Endodermal cell (in vitro differentiated cells): ENCODE results near the gene MFAP4. TPM values are rescaled to one million over a fixed set of nuclear protein-coding genes. Genes with fewer than 3 reads are reported as not detected.

ENCODE experiments used
- DNase-seq: peaks from one replicate; pipeline ENCODE4 v3.0.0-alpha.2; 2017
- H3K27ac ChIP-seq: 2 replicates; pipeline ENCODE4 v1.5.1; 2013; ENCODE audit warnings: mild to moderate bottlenecking, low read depth, low read length, moderate library complexity
- H3K27me3 ChIP-seq: 2 replicates; pipeline ENCODE4 v1.6.1; 2013; ENCODE audit warnings: mild to moderate bottlenecking, low read length, moderate library complexity; ENCODE audit not compliant: insufficient read depth, control insufficient read depth, poor library complexity, severe bottlenecking
- H3K36me3 ChIP-seq: 2 replicates; pipeline ENCODE4 v1.7.0; 2013; ENCODE audit warnings: mild to moderate bottlenecking, low read length, moderate library complexity; ENCODE audit not compliant: control insufficient read depth, insufficient read depth
- H3K4me1 ChIP-seq: one replicate; pipeline ENCODE4 v1.7.0; 2013; ENCODE audit warnings: low read length; ENCODE audit not compliant: control insufficient read depth, insufficient read depth
- H3K4me3 ChIP-seq: 2 replicates; pipeline ENCODE4 v1.5.1; 2013; ENCODE audit warnings: mild to moderate bottlenecking, low read length, moderate library complexity
- H3K9ac ChIP-seq: 2 replicates; pipeline ENCODE4 v1.6.1; 2013; ENCODE audit warnings: mild to moderate bottlenecking, low read length, moderate library complexity; ENCODE audit not compliant: poor library complexity, severe bottlenecking; ENCODE audit errors: extremely low read depth
- H3K9me3 ChIP-seq: 2 replicates; pipeline ENCODE4 v1.6.1; 2013; ENCODE audit warnings: mild to moderate bottlenecking, low read length, moderate library complexity; ENCODE audit not compliant: control insufficient read depth
- H3K27ac Mint-ChIP-seq: 2 replicates; pipeline ENCODE4 v1.8.0; 2020; ENCODE audit warnings: mixed read lengths
- H3K27me3 Mint-ChIP-seq: 2 replicates; pipeline ENCODE4 v1.8.0; 2021; ENCODE audit warnings: mild to moderate bottlenecking, mixed read lengths; ENCODE audit not compliant: insufficient read depth
- H3K36me3 Mint-ChIP-seq: 2 replicates; pipeline ENCODE4 v1.8.0; 2020; ENCODE audit warnings: low read depth, mixed read lengths
- H3K4me1 Mint-ChIP-seq: 2 replicates; pipeline ENCODE4 v1.8.0; 2020; ENCODE audit warnings: mixed read lengths
- H3K4me3 Mint-ChIP-seq: 2 replicates; pipeline ENCODE4 v1.8.0; 2020; ENCODE audit warnings: mild to moderate bottlenecking, moderate library complexity, mixed read lengths
- H3K9me3 Mint-ChIP-seq: 2 replicates; pipeline ENCODE4 v1.8.0; 2020; ENCODE audit warnings: mild to moderate bottlenecking, mixed read lengths
- CTCF ChIP-seq: fragments of 200-600 bp; sonication (generic); conservative IDR thresholded peaks from 2 replicates; pipeline ENCODE4 v1.5.0; 2021; ENCODE audit warnings: antibody characterized with exemption, mild to moderate bottlenecking
- WGBS, 2 experiments: methylation state at CpG; one replicate each; pipeline versions ENCODE4 v1.1.5 to v1.1.7; 2013; ENCODE audit warnings: missing lambda C conversion rate in 2 of 2, mixed read lengths in 1 of 2; ENCODE audit not compliant: insufficient coverage in 1 of 2, insufficient read length in 1 of 2; 5-methylcytosine and 5-hydroxymethylcytosine counted together
- long read RNA-seq, 4 experiments: library from polyadenylated mRNA in 2 of 4; library from RNA in 1 of 4; library from capped mRNA in 1 of 4; stranded (forward) in 3 of 4; unstranded in 1 of 4; transcript quantifications; one replicate each; pipeline ENCODE4 v2.0.0, GENCODE V29; 2020 to 2021; ENCODE audit warnings: inconsistent platforms in 1 of 4
- polyA plus RNA-seq, 2 experiments: library from polyadenylated mRNA; stranded (reverse); fragments of 50-300 nt; gene quantifications; one replicate each; pipeline ENCODE4 v1.2.3, GENCODE V29; 2013
- total RNA-seq, 2 donors: library from RNA; stranded (reverse); fragmentation: NEBNext Ultra II Directional in 1 of 2; extraction: Animal tissue kit (Norgen Biotek cat#: 25700) in 1 of 2; gene quantifications; 2 replicates in 1 of 2; 3 replicates in 1 of 2; pipeline ENCODE4 v1.2.1, GENCODE V29; 2021

MFAP4 gene
- total RNA-seq = 10 to 100 TPM; 11.1 to 36.8 TPM
- polyA plus RNA-seq (2013, experiment 1 of 2) = 20.4 TPM
- polyA plus RNA-seq (2013, experiment 2 of 2) = 18.1 TPM
- long read RNA-seq, experiment 1, transcript MFAP4-201 (6 exons, 1,873 nt) = major isoform, 9 of 16 reads
- long read RNA-seq, experiment 1, partial matches to known transcripts = 3 of 16 reads
- long read RNA-seq, experiment 1, other reads (novel, unspliced or antisense) = 0 of 16 reads
- long read RNA-seq, experiment 2, transcript MFAP4-201 (6 exons, 1,873 nt) = major isoform, 22 of 29 reads
- long read RNA-seq, experiment 2, partial matches to known transcripts = 2 of 29 reads
- long read RNA-seq, experiment 2, other reads (novel, unspliced or antisense) = 2 of 29 reads
- long read RNA-seq, experiment 3, transcript MFAP4-202 (6 exons, 1,932 nt) = minor isoform, 10 of 203 reads
- long read RNA-seq, experiment 3, transcript MFAP4-201 (6 exons, 1,873 nt) = major isoform, 181 of 203 reads
- long read RNA-seq, experiment 3, partial matches to known transcripts = 1 of 203 reads
- long read RNA-seq, experiment 3, other reads (novel, unspliced or antisense) = 8 of 203 reads
- long read RNA-seq, experiment 4, transcript MFAP4-201 (6 exons, 1,873 nt) = major isoform, 28 of 34 reads
- long read RNA-seq, experiment 4, partial matches to known transcripts = 2 of 34 reads
- long read RNA-seq, experiment 4, other reads (novel, unspliced or antisense) = 3 of 34 reads

GRCh38 chr17:19386974-19387920, at the start of gene MFAP4:
MFAP4 (minus strand) TSS chr17:19387190; CDS start chr17:19387155, 35 bp downstream.
- no peak for TF ChIP-seq CTCF
- DNase-seq = peak; percentile 89
- no peaks in the 10 kb centered on the region for H3K9me3 Mint-ChIP-seq
- peaks cover 46% of the 10 kb centered on the region for H3K4me1 Mint-ChIP-seq
- H3K36me3 Mint-ChIP-seq = peaks cover 28% of the 10 kb centered on the region
- peak within 1 kb of the TSS; percentile 11 for H3K9ac ChIP-seq
- peaks cover 7% of the 10 kb centered on the region for H3K4me1 ChIP-seq
- peak within 1 kb of the TSS; percentile 92 for H3K27ac ChIP-seq
- peak within 1 kb of the TSS; percentile 86 for H3K27ac Mint-ChIP-seq
- H3K4me3 ChIP-seq = no peak within 1 kb of the TSS
- H3K4me3 Mint-ChIP-seq = peak within 1 kb of the TSS; percentile 32
- H3K27me3 Mint-ChIP-seq = peaks cover under 1% of the 10 kb centered on the region
- H3K36me3 ChIP-seq = peaks cover 33% of the 10 kb centered on the region
- no peaks in the 10 kb centered on the region for H3K27me3 ChIP-seq
- no peaks in the 10 kb centered on the region for H3K9me3 ChIP-seq
- 20 to 22% methylated on average over 4 to 18 of the region's 22 CpGs for WGBS, 2 experiments

GRCh38 chr17:19433727-19434340, 46.8 kb upstream of the MFAP4 start:
- Histone ChIP-seq H3K4me3 (no peak overlapping the region), H3K9me3 (peaks cover 8% of the 10 kb centered on the region), H3K36me3 (no peaks in the 10 kb centered on the region), H3K27ac (no peak overlapping the region), H3K9ac (no peak overlapping the region), H3K27me3 (no peaks in the 10 kb centered on the region), H3K4me1 (peaks cover 10% of the 10 kb centered on the region)
- peak; percentile 58 for TF ChIP-seq CTCF
- Mint-ChIP-seq H3K4me3 (no peak overlapping the region), H3K9me3 (peaks cover 6% of the 10 kb centered on the region), H3K27ac (peak overlapping the region; percentile 77), H3K4me1 (peaks cover 56% of the 10 kb centered on the region), H3K36me3 (no peaks in the 10 kb centered on the region), H3K27me3 (no peaks in the 10 kb centered on the region)
- WGBS, 2 experiments = 68 to 89% methylated on average over 1 to 2 of the region's 2 CpGs
- DNase-seq = peak; percentile 73
